Heart left ventricle (tissue), 13 donors: ENCODE measurements around the gene PINK1.
A peak's percentile ranks its signal among the peaks of the same experiment; 100 is the strongest.

ENCODE experiments used
- CTCF ChIP-seq, 12 donors: fragments of 200-600 bp; sonication (generic) in 4 of 12; IDR thresholded peaks; one replicate each; pipeline versions ENCODE4 v1.5.0 to v1.8.0; 2018 to 2022; ENCODE audit warnings: antibody characterized with exemption in 12 of 12, mild to moderate bottlenecking in 5 of 12
- POLR2A ChIP-seq, 2 donors: fragments of 450-650 bp; IDR thresholded peaks; one replicate each; pipeline ENCODE4 v1.6.1; 2017; ENCODE audit warnings: antibody characterized with exemption in 2 of 2, mild to moderate bottlenecking in 2 of 2, moderate library complexity in 2 of 2
- donor health status: ischemic (EF 13 %, LVEDD 7.1; RV severe dilation, severe dysfunction).
- donor health status: DM: no; HTN: yes; CAD: no.
- donor health status: DM: no; HTN: no; CAD: no.
- donor health status: ischemic (EF 25% LVEDD 6.9; RV normal size, moderate dysfunction).
- donor health status: ischemic (EF 25% LVEDD 5.7; RV mildly dilated, moderate dysfunction).
- donor health status: ischemic (EF 35%, LVEDD 5.7; RV mildly dilated, moderate dysfunction).
- donor health status: nonischemic (EF 11% LVEDD 7.7; RV severe dilation, severe dysfunction).
- donor health status: DM: yes; HTN: yes; CAD: no.
- donor health status: PGD.
- donor health status: ischemic (EF 29% LVEDD 5.4; RV normal size, mild dysfunction).
- donor health status: nonischemic (EF 23%, LVEDD 6.1; RV moderate dilation, normal function).

GRCh38 chr1:20589331-20590278, 43.7 kb upstream of the PINK1 start:
- peak in 1 of 2 donors; percentile 22 for TF ChIP-seq POLR2A (IDR thresholded peaks at IDR 0.05)
- no peak for TF ChIP-seq CTCF (IDR thresholded peaks at IDR 0.05)
